OCI-LY1 (cell line): ENCODE data around the gene CMTM4.

Experiments
- CTCF ChIP-seq: fragments of 200-600 bp; sonication (generic), shearing (Covaris generic); IDR thresholded peaks from 2 replicates; pipeline ENCODE4 v1.5.1; 2017; ENCODE audit warnings: mild to moderate bottlenecking, antibody characterized with exemption, low read length, moderate library complexity, mixed read lengths
- EZH2 ChIP-seq: fragments of 200-600 bp; sonication (generic), shearing (Covaris generic); IDR thresholded peaks from 2 replicates; pipeline ENCODE4 v1.8.0; 2017; ENCODE audit warnings: borderline replicate concordance, mixed run types, mild to moderate bottlenecking, antibody characterized with exemption, low read length, moderate library complexity, mixed read lengths

GRCh38 chr16:66620429-66620795 lies 76.1 kb downstream of the CMTM4 start:
- TF ChIP-seq CTCF = no peak
- TF ChIP-seq EZH2 = no peak
